NT2/D1 (cell line): Measurements from ENCODE around the gene BARX2.
A peak's percentile ranks its signal among the peaks of the same experiment; 100 is the strongest.

Source experiments
- DNase-seq: peaks from one replicate; pipeline ENCODE4 v3.0.0-alpha.2; 2011; ENCODE audit warnings: low read depth, low spot score
- H3K27me3 ChIP-seq: 2 replicates; pipeline ENCODE4 v1.6.0; 2011; ENCODE audit warnings: mild to moderate bottlenecking; ENCODE audit not compliant: insufficient read length, insufficient read depth
- H3K36me3 ChIP-seq: 2 replicates; pipeline ENCODE4 v1.6.1; 2011; ENCODE audit warnings: mild to moderate bottlenecking, low read length, mixed read lengths; ENCODE audit not compliant: insufficient read depth, insufficient read length
- H3K4me1 ChIP-seq: 2 replicates; pipeline ENCODE4 v1.5.1; 2011; ENCODE audit not compliant: insufficient read depth, insufficient read length
- H3K4me3 ChIP-seq: 2 replicates; pipeline ENCODE4 v1.5.1; 2011; ENCODE audit warnings: low read depth; ENCODE audit not compliant: insufficient read length
- H3K9ac ChIP-seq: 2 replicates; pipeline ENCODE4 v1.6.0; 2011; ENCODE audit warnings: low read depth; ENCODE audit not compliant: insufficient read length
- H3K9me3 ChIP-seq: 2 replicates; pipeline ENCODE4 v1.5.1; 2011; ENCODE audit warnings: mild to moderate bottlenecking, low read length; ENCODE audit not compliant: insufficient read depth
- SUZ12 ChIP-seq: IDR thresholded peaks from 2 replicates; pipeline ENCODE4 v1.6.1; 2011; ENCODE audit not compliant: insufficient read length, insufficient read depth; ENCODE audit errors: extremely low read depth
- YY1 ChIP-seq: IDR thresholded peaks from 2 replicates; pipeline ENCODE4 v1.6.1; 2011; ENCODE audit not compliant: insufficient read length, insufficient read depth
- ZNF274 ChIP-seq: IDR thresholded peaks from 2 replicates; pipeline ENCODE4 v1.6.1; 2011; ENCODE audit warnings: mild to moderate bottlenecking, low read depth, low read length

Gene BARX2

DNA sequence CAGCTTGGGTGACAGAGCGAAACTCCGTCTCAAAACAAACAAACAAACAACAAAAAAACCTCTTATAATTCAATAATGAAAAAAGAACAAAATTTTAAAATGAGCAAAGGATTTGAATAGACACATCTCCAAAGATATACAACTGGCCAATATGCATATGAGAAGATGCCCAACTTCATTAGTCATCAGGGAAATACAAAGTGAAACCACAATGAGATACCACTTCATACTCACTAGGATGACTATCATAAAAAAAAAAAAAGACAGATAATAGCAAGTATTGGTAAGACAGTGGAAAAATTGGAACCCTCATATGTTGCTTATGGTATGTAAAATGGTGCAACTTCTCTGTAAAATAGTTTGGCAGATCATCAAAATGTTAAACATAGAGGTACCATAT is 28.7 kb upstream of the BARX2 start:
- H3K27me3 ChIP-seq: no peaks in the 10 kb centered on the region
- no peak overlapping the region for H3K9ac ChIP-seq
- H3K9me3 ChIP-seq: no peaks in the 10 kb centered on the region
- TF ChIP-seq ZNF274 (no peak), YY1 (no peak), SUZ12 (no peak)
- H3K4me1 ChIP-seq: no peaks in the 10 kb centered on the region
- DNase-seq: no peak
- H3K4me3 ChIP-seq: no peak overlapping the region
- no peaks in the 10 kb centered on the region for H3K36me3 ChIP-seq

DNA sequence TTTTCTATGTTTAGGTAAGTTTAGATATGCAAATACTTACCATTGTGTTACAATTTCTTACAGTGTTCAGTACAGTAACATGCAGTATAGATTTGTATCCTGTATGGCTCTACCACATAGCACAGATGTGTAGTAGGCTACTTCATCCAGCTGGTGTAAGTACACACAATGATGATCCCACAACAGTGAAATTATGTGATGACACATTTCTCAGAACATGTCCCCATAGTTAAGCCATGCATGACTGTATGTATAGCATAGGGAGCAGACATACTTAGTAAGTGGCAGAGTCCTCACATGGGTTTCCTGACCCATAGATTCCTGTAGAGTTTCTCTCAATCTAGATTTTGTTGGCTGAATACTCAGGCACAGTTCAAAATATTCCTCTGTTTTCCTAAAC is 26.8 kb upstream of the BARX2 start:
- Histone ChIP-seq H3K4me1 (no peaks in the 10 kb centered on the region), H3K27me3 (no peaks in the 10 kb centered on the region), H3K4me3 (no peak overlapping the region), H3K9ac (no peak overlapping the region), H3K36me3 (no peaks in the 10 kb centered on the region), H3K9me3 (no peaks in the 10 kb centered on the region)
- TF ChIP-seq SUZ12: no peak
- no peak for TF ChIP-seq ZNF274
- no peak for TF ChIP-seq YY1
- DNase-seq: no peak

DNA sequence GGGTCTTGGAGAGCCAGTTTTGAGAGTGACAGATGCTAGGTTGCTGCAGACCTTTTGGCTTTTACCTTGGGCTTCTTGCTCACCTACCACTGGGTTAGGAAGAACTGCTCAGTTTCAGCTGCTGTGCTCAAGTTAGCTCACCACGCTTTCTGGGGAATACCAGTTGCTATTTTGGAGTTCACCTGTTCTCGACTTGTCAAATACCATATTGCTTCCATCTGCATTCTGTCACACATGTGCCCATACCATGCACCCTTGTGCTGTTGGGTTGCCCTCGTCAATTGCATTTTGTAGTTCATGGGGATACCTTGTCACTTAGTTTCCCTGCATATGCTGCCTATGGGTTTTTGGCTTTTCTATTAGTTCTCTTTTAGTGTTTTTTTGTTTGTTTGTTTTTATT is 23.0 kb upstream of the BARX2 start:
- no peaks in the 10 kb centered on the region for H3K36me3 ChIP-seq
- TF ChIP-seq ZNF274 (no peak), YY1 (no peak), SUZ12 (no peak)
- H3K27me3 ChIP-seq: no peaks in the 10 kb centered on the region
- H3K4me1 ChIP-seq: no peaks in the 10 kb centered on the region
- no peak for DNase-seq
- no peaks in the 10 kb centered on the region for H3K9me3 ChIP-seq
- H3K9ac ChIP-seq: no peak overlapping the region
- H3K4me3 ChIP-seq: no peak overlapping the region

DNA sequence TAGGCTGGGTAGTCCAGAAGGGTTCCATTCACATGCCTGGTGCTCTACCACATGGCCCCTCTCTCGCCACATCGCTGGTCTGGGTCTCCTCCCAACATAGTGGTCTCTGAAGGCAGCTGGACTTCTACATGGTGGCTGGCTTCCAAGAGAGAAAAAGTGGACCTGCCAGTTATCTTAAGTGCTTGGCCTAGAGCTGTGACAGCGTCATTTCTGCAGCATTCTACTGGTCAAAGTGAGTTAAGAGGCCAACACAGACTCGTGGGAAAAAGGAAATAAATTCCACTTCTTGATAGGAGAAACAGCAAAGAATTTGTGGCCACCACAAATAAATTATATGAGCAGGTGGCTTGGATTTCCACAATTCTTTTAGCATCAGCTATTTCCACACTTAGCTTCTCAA is 21.0 kb upstream of the BARX2 start:
- Histone ChIP-seq H3K4me3 (no peak overlapping the region), H3K9me3 (no peaks in the 10 kb centered on the region), H3K36me3 (no peaks in the 10 kb centered on the region), H3K9ac (no peak overlapping the region), H3K27me3 (no peaks in the 10 kb centered on the region), H3K4me1 (no peaks in the 10 kb centered on the region)
- no peak for TF ChIP-seq ZNF274
- TF ChIP-seq SUZ12: no peak
- no peak for TF ChIP-seq YY1
- DNase-seq: no peak

DNA sequence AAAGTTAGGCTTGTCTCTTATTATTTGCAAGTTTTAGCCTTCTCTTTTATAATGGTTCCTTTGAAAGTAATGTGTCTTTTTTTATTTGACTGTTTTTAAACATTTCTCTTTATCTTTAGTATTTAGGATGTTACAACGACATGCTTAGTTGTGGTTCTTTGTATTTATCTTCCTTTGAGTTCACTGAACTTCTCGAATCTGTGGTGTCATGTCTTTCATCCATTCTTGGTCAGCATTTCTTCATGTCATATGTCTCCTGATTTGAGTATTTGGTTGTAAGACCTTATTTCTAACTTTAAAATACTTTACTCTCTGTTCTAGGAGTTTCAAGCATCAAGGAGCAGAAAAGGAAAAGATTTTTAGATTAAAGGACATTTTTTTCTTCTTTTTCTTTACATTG is 15.9 kb upstream of the BARX2 start:
- H3K27me3 ChIP-seq: no peaks in the 10 kb centered on the region
- no peaks in the 10 kb centered on the region for H3K36me3 ChIP-seq
- no peak overlapping the region for H3K9ac ChIP-seq
- peaks cover 7% of the 10 kb centered on the region; the same call in 1 of the 2 replicates for H3K9me3 ChIP-seq
- no peaks in the 10 kb centered on the region for H3K4me1 ChIP-seq
- TF ChIP-seq YY1: no peak
- TF ChIP-seq SUZ12: no peak
- no peak for TF ChIP-seq ZNF274
- no peak overlapping the region for H3K4me3 ChIP-seq
- DNase-seq: no peak

DNA sequence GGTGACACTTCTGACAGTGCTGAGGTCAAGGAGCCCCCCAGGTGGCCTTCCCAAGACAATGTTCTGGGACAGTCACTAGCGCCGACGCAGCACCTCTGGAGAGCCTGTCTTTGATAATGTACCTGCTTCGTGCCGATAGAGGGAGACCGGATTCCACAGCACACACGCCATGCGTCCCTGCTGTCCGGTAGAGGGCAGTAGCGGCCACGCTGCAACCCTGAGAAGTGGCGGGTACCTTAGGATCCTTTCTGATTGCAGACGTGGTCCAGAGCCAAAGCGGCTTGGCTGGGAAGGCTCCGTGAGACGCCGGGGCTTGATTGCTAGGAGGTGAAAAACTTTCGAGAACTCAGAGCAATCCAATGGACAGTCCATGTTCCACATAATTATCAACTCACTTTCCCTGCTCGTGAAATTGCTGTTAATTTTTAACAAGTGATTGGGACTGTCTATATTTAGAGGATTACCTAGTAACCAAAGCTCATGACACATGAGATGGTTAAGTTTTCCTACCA is 11.4 kb upstream of the BARX2 start:
- Histone ChIP-seq H3K4me1 (no peaks in the 10 kb centered on the region), H3K9me3 (peaks cover 7% of the 10 kb centered on the region; the same call in 1 of the 2 replicates), H3K9ac (no peak overlapping the region), H3K4me3 (no peak overlapping the region), H3K27me3 (peaks cover 1% of the 10 kb centered on the region), H3K36me3 (no peaks in the 10 kb centered on the region)
- DNase-seq: peak; percentile 88
- no peak for TF ChIP-seq SUZ12
- TF ChIP-seq YY1: no peak
- TF ChIP-seq ZNF274: no peak

DNA sequence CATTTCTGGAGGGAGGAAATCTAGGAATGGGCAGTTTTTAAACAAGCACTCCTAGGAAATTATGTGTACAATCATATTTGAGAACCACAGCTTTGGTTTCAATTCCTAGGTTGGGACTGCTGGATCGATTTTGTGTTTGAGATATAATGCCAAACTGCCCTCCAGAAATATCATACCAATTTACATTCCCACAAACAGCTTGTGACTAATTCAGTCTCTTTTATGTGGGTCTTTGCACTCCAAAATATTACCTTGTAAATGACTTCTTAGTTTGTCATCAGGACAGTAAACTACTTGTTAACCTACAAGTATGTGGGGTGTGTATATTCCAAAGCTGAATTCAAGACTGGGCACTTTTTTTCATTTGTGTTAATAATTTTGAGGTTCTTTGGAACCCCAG is 9.8 kb upstream of the BARX2 start:
- no peak overlapping the region for H3K4me3 ChIP-seq
- H3K27me3 ChIP-seq: peaks cover 16% of the 10 kb centered on the region
- H3K36me3 ChIP-seq: no peaks in the 10 kb centered on the region
- H3K9me3 ChIP-seq: peaks cover 7% of the 10 kb centered on the region; the same call in 1 of the 2 replicates
- H3K4me1 ChIP-seq: no peaks in the 10 kb centered on the region
- TF ChIP-seq YY1 (no peak), SUZ12 (no peak), ZNF274 (no peak)
- no peak overlapping the region for H3K9ac ChIP-seq
- DNase-seq: no peak
